NCI-H524 treated with DMSO at 0.1 percent for 48 hours (cell line): ENCODE measurements around the gene AANAT.

Experiments used
- DNase-seq: peaks from one replicate; lab custom pipeline; 2025; lab: John Stamatoyannopoulos, UW

Gene AANAT

DNA sequence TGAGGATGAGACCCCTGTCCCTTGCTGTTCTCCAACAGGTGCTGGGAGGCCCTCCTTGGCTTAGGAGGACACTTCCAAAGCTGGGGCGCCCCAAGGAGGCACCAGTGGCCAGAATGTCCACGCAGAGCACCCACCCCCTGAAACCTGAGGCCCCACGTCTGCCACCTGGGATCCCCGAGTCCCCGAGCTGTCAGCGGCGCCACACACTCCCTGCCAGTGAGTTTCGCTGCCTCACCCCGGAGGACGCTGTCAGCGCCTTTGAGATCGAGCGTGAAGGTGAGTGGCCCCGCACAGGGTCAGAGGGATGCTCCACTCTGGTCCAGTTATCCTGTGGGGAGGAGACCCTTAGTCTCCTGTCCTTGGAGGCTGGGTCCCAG lies 1.2 kb downstream of the AANAT start:
- no peak for DNase-seq

DNA sequence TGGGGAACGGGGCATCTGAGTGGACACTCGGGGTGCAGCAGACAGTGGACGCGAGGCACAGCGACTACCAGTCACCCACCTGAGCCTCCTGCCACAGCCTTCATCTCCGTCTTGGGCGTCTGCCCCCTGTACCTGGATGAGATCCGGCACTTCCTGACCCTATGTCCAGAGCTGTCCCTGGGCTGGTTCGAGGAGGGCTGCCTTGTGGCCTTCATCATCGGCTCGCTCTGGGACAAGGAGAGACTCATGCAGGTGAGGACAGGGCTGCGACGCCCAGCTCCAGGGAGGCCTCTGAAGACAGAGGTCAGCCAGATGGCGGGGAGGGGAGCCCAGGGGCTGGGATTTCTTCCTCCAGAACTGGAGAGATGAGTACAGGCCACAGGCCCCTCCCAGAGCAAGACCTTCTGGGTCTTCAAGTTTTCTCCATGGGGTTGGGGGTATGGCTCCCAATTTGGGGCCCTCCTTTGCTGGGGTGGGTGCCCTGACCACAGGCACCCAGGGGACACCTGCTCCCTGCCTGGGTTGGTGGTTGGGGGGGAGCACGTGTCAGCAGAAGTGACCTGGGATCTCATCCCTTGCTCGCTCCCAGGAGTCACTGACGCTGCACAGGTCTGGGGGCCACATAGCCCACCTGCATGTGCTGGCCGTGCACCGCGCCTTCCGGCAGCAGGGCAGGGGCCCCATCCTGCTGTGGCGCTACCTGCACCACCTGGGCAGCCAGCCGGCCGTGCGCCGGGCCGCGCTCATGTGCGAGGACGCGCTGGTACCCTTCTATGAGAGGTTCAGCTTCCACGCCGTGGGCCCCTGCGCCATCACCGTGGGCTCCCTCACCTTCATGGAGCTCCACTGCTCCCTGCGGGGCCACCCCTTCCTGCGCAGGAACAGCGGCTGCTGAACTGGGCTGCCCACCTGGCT lies 1.9 kb downstream of the AANAT start:
- DNase-seq, result no peak

DNA sequence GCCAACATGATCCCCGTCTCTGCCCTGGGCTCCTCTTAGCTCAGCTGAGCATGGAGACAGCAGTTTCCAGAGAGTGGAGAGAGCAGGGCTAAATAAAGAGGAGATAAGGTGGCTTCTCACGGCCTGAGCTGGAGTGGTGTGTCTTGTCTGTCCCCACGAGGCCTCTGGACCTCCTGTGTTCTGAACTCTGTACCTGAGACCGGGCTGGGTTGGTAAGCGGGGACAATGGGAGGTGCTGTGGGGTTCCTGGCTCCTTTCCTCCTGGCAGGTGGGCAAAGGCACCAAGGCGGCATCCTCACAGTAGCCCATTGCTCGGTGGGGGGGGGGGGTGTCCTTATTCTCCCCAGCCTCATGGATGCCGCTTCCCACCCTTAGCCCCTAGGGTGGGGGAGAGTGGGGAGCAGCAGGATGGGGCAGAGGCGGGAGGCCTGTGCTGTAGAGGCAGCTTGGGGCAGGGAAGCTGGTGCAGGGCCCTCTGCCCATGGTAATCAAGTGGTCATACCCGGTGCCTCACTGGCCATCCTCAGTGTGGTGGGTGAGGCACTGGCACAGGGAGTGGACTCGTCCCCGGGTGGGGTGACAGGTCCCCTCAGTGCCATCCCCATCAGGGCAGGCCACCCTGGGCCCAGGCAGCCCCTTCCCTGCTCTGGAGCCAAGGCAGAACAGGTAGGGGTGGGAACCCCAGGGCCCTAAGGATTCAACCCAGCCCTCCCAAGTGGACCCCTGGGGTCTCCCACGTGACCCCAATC lies 2.8 kb downstream of the AANAT start:
- DNase-seq, result no peak

DNA sequence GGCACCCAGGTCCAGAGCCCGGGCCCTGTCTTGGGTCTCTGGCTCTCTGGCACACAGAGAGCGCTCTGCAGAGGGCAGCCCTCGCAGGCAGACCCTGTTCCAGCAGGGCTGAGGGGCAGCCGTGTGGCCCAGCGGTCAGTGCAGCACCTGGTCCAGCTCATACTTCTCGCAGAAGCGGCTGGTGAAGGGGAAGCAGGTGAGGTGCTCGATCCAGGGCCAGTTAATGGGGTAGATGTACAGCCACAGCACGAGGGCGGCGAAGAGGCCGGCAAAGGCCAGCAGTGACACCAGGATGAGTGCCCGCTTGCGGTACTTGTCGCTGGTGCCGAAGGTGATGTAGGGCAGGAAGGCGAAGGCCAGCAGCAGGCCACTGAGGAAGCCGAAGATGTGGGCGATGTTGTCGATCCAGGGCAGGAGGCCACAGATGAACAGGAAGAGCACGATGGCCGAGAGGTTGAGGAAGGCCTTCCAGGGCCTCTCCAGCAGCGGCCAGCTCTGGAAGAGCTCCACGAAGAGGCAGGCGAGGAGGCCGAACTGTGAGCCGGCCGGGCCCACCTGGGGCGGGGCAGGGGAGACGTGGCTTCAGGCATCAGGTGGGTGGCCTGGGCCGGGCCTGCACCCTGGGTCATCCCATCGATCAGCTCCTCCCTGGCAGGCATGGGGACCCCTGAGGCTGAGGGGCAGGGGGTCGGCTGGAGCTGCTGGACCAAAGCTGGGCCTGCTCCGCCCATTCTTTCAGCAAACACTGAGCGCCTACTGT lies 4.3 kb downstream of the AANAT start:
- DNase-seq, result no peak

DNA sequence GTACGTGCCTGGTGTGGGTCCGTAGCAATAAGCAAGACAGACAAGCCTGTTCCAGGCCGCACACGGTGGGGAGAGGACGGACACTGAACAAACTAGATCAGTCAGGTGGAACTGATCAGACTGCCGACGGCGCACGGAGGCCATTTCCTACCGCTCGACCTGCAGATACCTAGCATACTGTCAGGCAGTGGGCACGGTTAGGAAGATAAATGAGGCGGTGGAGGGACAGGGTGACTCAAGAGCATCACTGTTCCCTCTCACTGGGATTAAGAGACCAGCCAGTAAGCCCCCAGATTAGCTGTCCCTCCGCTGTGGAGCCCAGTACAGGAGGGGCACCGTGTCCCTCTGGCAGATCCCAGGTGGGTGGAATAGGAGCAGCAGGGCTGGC lies 4.8 kb downstream of the AANAT start:
- no peak for DNase-seq

DNA sequence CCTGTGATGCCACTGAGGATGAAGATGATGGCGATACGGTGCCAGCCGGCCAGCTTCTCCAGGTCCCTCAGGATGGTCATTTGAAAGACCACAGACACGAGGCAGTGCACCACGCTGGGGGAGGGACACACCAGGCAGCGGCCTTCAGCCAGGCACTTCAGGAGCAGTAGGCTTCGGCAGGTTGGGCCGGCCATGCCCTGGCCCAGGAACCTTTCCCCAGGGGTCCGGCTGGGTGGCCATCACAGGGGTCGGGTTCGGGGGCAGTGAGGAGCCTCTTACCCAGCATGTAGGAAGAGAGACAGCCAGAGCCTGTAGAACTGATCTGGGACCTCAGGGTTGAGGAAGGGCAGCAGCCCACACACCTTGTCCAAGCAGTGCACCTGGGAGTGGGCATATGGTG lies 5.3 kb downstream of the AANAT start:
- DNase-seq, result no peak

DNA sequence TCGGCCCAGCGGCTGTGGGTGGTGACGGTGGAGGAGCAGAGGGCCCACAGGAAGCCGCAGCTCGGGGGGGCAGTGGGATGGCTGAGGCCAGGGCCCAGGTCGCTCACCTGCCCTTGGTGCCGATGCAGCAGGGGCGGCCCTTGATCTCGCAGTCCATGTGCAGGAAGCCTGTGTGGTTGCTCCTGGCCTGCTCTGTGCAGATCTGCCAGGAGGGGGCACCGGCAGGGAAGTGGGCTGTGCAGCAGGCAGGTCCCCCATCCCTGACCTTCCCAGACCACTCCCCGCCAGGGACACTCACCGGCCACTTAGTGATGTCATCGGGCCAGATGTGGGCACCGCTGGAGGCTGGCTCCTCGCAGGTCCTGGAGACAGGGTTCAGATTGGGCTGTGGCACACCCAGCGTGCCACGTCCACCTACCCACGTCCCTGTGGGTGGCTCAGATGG lies 6.2 kb downstream of the AANAT start:
- no peak for DNase-seq

DNA sequence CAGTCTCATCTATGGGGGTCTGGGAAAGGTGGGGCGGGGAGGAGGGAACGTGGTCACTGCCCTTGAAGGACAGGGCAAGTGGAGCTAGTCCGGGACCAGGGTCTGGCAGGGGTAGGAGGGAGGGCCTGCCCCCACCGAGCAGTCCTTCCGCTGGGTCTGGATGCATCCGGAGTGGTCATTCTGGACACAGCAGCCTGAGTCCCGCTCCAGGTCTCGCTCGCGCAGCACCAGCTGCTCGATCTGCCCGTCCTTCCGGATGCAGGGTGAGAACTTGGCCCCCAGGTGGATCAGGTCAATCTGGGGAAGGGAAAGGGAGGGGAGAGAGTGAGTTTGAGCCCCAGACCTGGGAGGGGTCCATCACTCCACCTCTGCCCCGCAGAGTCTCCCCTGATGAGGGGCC lies 6.8 kb downstream of the AANAT start:
- DNase-seq, result no peak

DNA sequence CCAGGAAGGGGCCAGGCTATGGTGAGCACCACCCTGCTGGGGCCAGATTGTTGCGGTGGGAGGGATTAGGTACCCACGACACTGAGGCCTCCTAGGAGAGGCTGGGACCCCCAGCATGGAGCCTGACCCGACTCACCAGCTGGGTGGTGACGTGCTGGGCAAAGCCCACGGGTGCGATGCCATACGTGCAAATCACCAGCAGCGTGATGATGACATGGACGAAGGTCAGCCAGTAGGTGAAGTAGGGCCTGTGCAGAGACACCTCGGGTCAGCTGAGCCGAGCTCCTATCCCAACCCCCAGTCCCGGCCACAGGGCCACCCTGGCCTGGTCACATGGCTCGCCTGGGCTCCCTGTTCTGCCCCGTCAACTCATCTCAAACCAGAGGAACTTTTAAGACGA lies 7.5 kb downstream of the AANAT start:
- DNase-seq, result no peak

DNA sequence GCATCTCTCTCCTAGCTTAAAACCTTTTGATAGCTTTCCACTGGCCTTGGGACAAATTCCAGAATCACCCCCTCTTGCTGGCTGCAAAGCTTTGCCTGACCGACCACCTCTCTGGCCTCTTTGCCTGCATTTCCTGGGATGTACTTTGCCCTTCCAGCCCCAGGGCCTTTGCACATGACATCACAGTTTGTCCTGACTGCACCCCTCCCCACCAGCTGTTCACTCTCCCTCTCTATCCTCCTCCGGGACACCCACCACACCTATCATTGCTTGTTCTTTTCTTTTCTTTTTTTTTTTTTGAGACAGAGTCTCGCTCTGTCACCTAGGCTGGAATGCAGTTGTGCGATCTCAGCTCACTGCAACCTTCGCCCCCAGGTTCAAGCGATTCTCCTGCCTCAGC lies 7.9 kb downstream of the AANAT start:
- no peak for DNase-seq

DNA sequence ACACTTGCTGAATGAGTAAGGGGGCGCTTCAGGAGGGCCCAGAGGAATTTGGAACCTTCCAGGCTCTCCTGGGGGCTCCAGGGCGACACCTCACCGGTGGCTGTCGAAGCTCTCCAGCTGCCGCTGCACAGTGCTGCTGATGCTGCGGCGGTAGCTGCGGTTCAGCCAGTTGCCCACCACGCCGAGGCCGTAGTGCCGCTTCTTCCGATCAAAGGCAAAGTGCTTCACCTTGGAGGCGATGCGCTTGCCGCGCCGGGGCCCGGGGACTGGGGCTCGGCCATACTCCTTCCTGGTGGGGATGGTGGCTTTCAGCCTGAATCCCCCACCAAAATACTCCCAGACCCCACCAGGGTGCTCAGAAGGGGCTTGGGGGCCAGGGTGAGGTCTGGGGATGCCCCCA lies 9.3 kb downstream of the AANAT start:
- DNase-seq, result no peak

DNA sequence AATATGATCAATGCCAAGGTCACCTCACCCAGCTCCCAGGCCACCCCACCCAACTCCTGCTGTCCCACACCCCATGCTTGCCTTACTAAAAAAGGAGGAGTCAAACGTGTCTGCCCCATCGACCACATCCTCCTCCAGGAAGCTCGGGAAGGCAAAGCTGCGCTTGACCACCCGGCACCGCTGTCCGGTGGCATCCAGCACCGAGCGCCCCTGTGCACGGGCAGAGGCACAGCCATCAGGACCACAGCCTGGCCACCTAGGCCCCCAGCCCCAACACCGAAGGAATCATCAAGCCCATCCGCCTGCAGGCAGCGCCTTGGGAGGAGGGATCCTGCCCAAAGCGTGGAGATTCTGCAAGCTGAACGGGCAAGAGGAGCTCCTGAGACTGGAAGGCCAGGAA lies 10.2 kb downstream of the AANAT start:
- DNase-seq, result no peak

DNA sequence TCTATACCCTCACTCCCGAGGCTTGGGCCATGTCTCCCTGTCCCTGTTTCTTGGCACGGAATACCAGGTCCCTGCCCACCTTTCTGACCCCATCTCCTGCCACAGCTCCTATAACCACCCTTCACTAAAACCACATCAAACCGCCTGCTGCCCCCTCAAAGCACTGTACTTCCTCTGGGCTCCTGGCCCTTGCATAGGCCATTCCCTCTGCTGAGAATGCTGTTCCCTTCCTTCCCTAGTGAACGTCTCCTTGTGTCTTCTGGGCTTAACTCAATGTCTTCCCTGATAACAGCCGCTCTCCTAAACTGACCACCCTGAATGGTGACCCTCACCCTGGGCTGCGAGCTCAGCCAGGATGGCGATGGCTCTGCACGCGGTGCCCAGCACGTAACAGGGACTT lies 10.7 kb downstream of the AANAT start:
- DNase-seq, result no peak

DNA sequence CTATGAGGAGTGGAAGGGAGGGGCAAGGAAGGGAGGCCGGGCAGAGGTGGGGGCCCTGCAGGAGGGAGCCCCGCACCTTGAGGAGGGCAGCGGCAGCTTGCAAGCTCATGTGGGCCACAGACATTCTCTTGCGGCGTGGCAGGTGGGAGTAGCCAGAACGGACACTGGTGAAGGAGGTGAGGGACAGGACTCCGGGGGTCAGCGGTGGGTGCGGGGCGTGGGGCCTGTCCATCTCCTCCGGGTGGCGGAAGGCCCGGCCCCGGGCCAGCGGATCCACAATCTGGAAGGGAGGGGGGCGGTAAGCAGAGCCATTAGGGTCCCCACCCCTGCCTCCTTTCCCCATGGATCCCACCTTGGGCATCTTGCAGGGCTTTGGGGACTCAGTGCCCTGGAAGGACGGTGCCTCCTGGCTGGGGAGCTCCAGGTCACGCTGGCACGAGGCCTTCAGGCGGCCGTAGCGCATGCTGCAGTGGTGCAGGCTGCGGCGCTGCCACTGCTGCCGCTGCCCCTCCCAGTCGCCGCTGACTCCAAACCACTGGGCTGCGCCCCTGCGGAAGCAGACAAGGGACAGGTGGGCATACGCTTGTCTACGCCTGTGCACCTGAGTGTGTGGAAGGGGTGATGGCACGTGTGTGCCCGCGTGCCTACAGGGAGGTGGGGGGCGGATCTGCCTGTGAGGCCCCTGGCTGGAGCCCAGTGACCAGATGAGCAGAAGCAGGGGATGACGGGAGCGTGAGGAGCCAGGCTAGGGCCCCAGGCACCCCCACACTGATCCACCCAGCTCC lies 11.5 kb downstream of the AANAT start:
- DNase-seq, result no peak

DNA sequence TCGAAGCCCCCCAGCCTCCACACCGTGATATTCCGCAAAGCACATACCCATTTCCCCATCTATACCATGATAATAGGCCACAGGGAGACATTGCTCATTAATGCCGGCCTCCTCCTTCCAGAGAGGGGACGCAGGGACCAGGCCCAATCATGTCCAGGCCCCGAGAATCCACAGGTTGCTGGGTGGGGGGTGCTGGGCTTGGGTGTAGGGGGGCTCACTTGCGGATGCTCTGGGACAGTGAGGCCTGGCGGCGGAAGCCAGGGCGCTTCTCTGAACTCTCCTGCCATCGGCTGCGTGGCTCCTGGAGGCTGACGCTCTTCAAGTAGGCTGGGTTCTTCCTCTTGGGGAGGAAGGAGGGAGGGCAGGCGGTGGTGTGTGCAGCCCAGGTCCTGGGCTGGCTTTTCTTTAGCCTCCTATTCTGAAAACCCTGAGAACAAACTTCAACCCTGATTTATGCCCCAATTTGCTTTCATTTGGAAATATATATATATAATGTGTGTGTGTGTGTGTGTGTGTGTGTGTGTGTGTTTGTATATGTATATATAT lies 12.2 kb downstream of the AANAT start:
- DNase-seq, result no peak

DNA sequence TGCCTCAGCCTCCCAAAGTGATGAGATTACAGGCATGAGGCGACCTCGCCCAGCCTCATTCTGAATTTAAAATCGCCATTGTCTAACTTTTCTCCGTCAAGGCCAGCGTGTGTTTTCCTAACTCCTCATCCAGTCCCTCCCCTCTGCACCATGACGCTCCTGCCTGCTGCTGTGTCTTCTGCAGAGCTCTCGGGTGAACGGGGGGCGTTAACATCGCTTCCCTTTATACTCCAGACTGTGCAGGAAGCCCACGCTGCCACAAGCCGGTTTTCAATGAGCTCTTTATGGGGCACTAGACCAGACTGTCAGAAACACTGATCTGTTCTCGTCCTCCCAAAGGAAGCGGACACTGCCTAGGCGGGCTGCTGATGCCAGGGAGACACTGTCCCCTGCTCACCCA lies 13.2 kb downstream of the AANAT start:
- no peak for DNase-seq

DNA sequence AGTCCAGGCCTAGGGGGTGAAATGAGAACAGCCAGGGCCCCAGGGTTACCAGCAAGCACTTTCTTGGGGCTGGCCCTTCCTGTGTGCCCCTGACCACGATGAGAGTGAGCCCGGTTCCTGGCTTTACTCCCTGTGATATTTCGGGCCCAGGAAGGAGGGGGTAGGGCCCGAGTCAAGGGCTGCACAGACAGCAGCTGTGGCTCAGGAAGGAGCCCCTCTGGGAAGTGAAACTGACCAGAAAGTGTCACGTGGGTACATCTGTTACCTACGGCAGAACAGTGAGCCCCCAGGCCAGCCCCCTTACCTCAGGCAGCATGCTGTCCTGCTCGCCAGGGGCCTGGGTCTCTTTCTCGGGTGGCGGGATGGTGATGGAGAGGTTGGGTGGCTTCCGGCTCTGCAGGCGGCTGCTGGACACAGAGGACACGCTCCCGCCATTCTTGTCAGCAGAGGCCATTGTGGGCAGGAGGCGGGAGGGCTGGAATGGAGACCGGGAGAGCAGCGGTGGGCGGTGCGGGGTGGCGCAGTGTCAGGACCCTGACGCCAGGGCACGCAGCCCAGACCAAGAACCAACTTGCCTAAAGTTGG lies 13.8 kb downstream of the AANAT start:
- no peak for DNase-seq

DNA sequence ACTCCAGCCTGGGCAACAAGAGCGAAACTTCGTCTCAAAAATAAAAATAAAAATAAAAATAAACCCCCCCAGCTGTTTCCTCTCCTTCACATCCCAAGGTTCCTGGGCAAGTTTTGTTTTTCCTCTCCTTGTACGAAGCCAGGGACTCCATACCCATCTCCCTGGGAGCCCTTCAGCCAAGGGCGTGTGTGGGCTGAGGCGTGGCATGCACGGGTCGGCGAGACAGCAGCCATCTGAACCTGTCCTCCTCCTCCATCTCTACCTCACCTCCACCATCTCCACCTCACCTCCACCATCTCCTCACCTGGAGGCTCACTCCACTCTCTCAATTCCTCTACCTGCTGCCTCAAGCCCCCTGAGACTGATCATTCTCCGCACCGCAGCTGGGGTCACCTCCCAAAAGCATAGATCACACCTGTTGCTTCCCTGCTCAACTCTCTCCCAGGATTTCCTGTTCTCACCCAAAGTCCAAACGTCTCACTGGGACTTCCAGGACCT lies 16.9 kb downstream of the AANAT start:
- DNase-seq, result no peak

DNA sequence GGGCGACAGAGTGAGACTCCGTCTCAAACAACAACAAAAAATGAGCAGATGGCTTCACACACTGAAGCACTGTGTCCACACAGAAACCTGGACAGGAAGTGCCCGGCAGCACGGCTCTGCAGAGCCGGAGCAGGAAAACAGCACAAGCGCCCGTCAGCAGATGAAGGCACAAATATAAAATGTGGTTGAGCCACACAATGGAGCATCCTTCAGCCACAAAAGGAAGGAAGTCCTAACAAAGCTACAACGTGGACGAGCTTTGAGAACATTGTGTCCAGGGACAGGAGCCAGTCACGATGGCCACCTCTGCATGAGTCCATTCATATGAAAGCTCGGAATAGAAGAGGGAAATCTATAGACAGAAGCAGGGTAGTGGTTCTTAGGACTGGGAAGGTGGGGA lies 18.2 kb downstream of the AANAT start:
- no peak for DNase-seq

DNA sequence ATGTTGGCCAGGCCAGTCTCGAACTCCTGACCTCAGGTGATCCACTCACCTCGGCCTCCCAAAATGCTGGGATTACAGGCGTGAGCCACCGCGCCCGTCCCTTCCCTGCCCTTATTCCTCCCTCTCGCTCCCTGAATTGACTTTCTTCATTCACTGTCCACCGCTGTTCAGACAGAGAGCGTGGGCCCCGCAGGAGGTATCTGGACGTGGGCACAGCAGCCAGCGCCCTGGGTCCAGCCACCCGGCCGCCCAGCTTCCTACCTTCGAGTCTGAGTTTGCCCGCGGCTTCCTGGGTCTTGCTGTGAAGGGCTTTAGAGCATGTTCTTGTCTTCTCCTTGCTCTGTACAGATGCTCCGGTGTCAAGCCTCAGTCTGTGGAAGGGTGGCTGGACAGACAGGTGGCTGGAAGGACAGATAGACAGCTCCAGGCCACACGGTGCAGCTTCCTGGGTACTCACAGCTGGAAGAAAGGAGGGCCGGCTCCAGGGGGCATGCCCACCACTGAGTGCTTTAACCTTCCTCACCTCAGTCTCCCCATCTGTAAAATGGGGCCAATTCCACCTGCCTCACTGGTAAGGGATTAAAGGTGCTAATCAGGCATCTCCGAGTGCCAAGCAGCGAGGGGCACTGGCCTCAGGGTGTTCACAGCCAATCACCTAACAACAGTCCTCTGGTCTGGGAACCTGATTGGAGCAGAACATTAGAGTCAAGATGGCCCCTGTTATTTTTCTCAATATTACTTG lies 20.2 kb downstream of the AANAT start:
- no peak for DNase-seq
